ENCODE data around the gene BMX.

- TF ChIP-seq CTCF (IDR thresholded peaks at IDR 0.05) (no peak), POLR2A (IDR thresholded peaks at IDR 0.05) (no peak)
These were observed 69.5 kb downstream of the BMX start for GRCh38 chrX:15570145-15570544.
